ENCODE data around the gene RSPRY1.

DNA sequence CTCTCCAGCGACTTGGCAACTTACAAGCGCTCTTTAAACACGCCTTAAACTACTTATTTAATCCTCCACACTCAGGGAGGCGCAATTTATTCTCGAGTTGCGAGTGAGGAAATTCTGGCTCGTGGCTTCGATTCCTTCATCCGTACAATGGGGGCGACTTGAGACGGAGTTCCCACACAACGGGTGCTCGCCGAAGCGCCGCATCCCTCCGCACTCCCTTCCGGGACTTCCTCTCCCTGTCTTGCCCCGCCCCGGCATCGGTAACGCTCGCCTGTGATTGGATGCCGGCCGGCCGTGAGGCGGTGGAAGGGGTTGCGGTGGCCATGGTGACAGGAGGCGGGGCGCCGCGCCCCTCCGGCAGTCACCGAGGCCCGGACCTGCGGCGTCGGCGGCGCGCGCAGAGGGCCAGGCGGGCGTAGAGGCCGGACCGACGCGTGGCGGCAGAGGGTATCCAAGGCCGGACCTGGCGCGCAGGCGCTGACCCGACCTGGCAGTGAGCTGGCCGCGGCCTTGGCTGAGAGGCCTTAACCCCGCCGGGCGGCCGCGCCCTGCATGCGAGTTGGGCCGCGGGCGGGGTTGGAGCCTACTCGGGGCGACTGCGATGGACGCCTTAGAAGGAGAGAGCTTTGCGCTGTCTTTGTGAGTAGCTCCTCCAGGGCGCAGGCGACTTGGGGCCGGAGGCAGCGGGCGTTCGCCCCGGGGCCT is 58.8 kb downstream of the RSPRY1 start, which contains the start of gene ARL2BP:
- TF ChIP-seq POLR2A (IDR thresholded peaks at IDR 0.05) = peak; percentile 64
- TF ChIP-seq, protein P1, sequence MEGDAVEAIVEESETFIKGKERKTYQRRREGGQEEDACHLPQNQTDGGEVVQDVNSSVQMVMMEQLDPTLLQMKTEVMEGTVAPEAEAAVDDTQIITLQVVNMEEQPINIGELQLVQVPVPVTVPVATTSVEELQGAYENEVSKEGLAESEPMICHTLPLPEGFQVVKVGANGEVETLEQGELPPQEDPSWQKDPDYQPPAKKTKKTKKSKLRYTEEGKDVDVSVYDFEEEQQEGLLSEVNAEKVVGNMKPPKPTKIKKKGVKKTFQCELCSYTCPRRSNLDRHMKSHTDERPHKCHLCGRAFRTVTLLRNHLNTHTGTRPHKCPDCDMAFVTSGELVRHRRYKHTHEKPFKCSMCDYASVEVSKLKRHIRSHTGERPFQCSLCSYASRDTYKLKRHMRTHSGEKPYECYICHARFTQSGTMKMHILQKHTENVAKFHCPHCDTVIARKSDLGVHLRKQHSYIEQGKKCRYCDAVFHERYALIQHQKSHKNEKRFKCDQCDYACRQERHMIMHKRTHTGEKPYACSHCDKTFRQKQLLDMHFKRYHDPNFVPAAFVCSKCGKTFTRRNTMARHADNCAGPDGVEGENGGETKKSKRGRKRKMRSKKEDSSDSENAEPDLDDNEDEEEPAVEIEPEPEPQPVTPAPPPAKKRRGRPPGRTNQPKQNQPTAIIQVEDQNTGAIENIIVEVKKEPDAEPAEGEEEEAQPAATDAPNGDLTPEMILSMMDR (IDR thresholded peaks at IDR 0.05) = no peak
- no peak for TF ChIP-seq EP300 (IDR thresholded peaks at IDR 0.05)

All from ovary (tissue), 3 donors.